ENCODE measurements around the gene STAMBPL1.
"Not testable (repeated sequence)": the region's sequence is repeated elsewhere in the genome, so short reads cannot be mapped to it uniquely, and the experiment has no call there.

STAMBPL1 gene

DNA sequence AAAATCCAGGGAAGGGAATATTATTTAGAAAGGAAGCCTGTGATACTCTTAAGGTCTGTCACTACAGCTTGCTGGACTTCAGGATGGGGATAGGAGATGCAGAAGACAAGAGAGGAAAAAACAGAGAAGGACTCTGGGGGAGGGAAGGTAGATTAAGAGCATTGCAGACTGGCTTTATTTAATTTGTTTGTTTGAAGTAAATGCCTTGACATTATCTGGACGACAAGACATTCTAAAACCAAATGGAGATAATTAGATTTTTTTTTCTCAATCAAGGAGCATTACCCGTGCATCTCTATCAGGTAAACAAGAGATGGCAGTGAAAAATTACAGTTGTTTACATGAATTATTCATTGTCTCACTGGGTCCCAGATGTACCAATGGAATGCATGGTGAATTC lies 48.2 kb downstream of the STAMBPL1 start:
- TF ChIP-seq POLR2A (IDR thresholded peaks at IDR 0.05; ENCODE audit: low read length) = no peak
- TF ChIP-seq GATA1 (IDR thresholded peaks at IDR 0.05; ENCODE audit: low read depth, low read length) = no peak

DNA sequence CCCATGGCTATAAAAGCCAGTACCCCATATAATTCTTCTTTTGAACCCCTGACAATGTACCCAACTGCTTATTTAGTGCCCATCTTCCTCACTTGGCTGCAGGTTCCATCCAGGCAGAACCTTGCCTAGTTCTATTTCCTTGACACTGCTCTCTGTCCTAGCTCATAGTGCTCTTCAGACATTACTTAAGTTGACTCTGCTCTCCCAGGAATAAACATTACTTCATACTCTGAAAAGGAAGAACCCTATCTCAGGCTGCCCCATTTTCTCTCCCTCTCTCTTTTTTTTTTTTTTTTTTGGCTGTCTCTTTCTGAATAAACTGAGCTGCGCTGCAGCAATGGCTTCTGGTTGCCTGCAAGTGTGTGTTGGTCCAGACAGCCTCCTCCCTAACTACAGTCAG lies 51.5 kb downstream of the STAMBPL1 start:
- DNase-seq = no peak
- TF ChIP-seq GATA1 (IDR thresholded peaks at IDR 0.05; ENCODE audit: low read depth, low read length) = no peak
- TF ChIP-seq POLR2A (IDR thresholded peaks at IDR 0.05; ENCODE audit: low read length) = no peak

More for the DNA sequence above, 48.2 kb downstream of the STAMBPL1 start:
- DNase-seq = no peak

DNA sequence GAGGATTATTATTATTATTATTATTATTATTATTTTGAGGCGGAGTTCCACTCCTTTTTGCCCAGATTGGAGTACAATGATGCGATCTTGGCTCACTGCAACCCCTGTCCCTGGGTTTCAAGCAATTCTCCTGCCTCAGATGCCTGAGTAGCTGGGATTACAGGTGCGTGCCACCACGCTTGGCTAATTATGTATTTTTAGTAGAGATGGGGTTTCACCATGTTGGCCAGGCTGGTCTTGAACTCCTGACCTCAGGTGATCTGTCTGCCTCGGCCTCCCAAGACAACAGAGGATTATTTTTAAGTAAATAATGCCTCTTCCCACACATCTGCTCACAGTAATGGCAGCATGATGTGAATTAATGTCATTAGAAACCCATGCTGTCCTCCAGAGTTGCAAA lies 52.0 kb downstream of the STAMBPL1 start:
- not testable (repeated sequence) for DNase-seq

DNA sequence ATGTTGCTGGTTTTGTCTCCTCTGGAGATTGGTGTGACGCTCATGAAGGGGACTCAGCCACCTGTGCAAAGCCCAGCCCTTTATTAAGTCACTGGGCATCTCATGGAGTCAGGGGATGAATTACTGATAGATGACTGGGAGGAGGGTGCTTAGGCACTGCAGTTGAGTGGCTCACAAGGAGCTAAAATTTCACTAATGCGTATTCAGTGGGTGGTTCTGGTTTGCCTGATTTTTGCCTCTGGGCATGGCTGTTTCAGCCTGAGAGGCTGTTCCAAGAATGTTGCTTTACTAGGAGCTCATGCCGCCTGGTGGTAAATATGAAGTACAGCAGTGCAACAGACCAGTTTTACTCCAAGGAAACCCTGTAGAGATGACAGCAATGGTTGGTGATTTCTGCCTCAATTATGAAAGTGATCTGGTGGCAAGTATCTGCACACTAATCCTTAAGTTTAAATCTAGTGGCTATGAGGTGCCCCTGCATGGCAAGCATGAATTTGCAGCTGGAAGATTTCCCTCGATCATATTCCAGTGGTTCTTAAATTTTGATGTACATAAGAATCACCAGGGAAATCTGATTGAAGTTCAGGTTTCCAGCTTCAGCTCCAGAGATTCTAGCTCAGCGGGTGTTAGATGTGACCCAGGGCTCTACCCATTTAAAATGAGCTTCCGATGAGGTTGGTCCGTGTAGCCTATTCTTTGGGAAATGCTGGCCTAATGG lies 52.7 kb downstream of the STAMBPL1 start:
- peak; percentile 46 to 64 for DNase-seq
- TF ChIP-seq POLR2A (IDR thresholded peaks at IDR 0.05; ENCODE audit: low read length) (no peak), GATA1 (IDR thresholded peaks at IDR 0.05; ENCODE audit: low read depth, low read length) (no peak)

DNA sequence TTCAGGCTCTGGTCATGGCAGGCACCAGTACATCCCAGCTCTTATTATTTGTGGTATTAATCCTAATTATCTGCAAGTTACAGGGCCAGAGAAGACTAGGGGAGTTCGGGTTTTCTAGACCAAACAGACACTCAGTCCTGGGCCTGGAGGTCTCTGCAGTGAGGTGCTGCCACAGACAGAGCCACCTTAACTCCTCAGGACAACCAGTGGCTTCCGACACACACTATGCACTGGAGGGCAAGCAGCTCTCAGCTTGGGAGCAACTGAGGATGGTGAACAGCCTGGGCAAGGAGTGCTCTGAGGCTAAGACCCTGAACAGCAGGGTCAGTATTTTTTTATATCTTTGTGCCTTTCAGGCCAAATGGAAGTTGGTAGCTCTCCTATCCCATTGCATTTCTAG lies 53.5 kb downstream of the STAMBPL1 start:
- TF ChIP-seq GATA1 (IDR thresholded peaks at IDR 0.05; ENCODE audit: low read depth, low read length) = no peak
- no peak for TF ChIP-seq POLR2A (IDR thresholded peaks at IDR 0.05; ENCODE audit: low read length)

DNA sequence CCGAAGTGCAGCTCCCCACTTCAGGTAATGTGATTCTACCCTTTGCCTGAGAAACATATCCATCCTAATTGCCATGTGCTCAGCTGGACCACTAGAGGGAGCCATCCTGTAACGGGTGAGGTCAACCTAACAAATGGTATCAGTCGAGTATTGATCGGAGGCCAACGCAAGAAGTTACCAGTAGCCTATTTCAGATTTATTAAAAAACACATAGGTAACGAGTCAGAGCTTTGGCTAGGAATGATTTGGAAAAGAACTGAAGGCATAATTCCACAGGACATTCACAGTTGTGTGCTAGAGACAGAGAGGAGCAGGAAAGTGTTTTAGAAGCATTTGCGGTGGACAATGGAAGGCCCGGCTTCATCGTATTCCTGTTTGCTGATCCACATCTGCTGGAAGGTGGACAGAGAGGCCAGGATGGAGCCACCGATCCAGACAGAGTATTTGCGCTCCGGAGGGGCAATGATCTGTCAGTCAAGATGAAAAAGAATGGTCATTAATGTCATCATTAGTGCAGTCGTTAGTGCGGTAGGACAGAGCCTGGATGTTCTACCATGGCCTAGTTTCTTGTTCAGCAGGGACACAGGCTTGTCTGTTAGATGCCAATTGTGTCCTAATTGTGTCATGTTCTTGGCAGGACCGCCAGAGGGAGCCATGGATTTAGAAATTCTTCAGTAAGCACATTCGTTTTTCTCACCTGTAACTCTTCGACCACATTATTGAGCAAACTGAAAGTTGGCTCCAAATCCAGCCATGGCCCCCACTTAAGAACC lies 55.0 kb downstream of the STAMBPL1 start:
- DNase-seq = peak; percentile 76 to 86
- TF ChIP-seq GATA1 (IDR thresholded peaks at IDR 0.05; ENCODE audit: low read depth, low read length) = no peak
- TF ChIP-seq POLR2A (IDR thresholded peaks at IDR 0.05; ENCODE audit: low read length) = no peak

More for the DNA sequence above, 53.5 kb downstream of the STAMBPL1 start:
- DNase-seq = no peak

DNA sequence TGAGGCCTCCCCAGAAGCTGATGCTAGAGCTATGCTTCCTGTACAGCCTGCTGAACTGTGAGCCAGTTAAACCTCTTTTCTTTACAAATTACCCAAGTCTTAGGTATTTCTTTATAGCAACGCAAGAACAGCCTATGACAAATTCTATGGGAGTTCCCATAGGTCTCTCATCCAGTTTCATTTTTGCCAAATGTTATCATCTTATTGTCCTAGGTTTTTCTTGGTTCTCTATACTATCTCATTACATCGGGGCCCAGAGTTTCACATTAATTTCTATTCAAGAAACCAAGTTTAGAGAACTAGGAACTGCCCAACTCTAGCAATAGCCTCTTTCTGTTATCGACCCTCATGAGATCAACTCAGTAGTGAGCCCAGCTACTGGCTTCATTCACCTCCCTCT lies 56.6 kb downstream of the STAMBPL1 start:
- TF ChIP-seq GATA1 (IDR thresholded peaks at IDR 0.05; ENCODE audit: low read depth, low read length) (no peak), POLR2A (IDR thresholded peaks at IDR 0.05; ENCODE audit: low read length) (no peak)
- DNase-seq = no peak

DNA sequence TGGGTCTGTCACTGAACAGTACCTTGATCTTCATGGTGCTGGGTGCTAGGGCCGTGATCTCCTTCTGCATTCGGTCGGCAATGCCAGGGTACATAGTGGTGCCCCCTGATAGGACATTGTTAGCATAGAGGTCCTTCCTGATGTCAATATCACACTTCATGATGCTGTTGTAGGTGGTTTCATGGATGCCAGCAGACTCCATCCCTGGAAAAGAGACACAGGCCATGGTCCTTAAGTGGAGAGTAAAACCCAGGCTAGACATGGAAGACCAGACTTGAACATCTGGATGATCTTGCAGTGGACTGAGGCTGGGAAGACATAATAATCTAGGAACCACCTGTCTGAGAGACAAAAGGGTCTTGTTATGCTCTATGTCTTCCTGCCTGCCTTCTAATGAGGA lies 58.0 kb downstream of the STAMBPL1 start:
- no peak for DNase-seq
- TF ChIP-seq POLR2A (IDR thresholded peaks at IDR 0.05; ENCODE audit: low read length) (no peak), GATA1 (IDR thresholded peaks at IDR 0.05; ENCODE audit: low read depth, low read length) (no peak)

DNA sequence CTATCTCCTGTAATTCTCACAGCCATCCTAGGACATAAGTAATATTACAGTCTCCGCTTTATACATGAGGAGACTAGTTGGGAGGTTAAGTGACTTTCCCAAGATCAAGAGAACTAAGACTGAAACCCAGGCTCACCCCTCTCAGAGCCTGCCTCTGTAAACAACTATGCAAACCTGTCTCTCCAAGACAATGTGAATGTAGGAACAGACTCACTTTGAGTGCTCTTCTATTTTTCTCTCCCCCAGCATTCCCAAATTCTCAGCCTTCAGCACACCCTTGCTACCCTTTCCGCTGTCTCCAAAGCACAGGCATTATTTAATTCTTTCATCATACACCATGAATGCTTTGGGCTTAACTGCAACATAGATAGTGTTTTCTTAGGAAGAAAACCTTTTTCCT lies 58.9 kb downstream of the STAMBPL1 start:
- no peak for TF ChIP-seq POLR2A (IDR thresholded peaks at IDR 0.05; ENCODE audit: low read length)
- TF ChIP-seq GATA1 (IDR thresholded peaks at IDR 0.05; ENCODE audit: low read depth, low read length) = no peak
- DNase-seq = no peak

DNA sequence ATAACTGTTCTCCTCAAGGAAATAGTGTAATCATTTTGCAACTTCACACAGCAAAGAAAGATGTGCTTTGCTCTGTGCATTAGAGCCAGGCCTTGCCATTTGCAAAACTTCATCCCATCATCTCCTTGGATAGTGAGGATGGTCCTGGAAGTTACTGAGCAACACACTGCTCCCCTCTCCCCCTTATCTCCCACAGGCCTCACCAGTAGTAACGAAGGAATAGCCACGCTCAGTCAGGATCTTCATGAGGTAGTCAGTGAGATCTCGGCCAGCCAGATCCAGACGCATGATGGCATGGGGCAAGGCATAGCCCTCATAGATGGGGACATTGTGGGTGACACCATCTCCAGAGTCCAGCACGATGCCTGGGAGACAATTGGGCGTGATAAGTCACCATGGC lies 61.0 kb downstream of the STAMBPL1 start:
- TF ChIP-seq POLR2A (IDR thresholded peaks at IDR 0.05; ENCODE audit: low read length) = no peak
- TF ChIP-seq GATA1 (IDR thresholded peaks at IDR 0.05; ENCODE audit: low read depth, low read length) = no peak
- no peak for DNase-seq

DNA sequence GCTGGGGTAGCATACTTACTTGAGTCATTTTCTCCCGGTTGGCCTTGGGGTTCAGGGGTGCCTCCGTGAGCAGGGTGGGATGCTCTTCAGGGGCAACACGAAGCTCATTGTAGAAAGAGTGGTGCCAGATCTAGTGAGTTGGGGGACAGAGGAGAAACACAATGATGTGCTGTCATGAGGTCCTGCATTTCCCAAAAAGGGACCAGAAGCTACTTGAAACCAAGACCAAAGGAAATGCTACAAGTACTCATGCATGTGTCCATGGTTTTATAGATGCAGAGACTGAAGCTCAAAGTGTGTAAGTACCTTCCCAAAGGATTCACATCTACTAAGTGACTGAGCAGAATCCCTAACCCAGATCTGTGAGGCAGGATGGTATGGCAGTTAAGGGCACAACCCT lies 63.7 kb downstream of the STAMBPL1 start:
- no peak for TF ChIP-seq POLR2A (IDR thresholded peaks at IDR 0.05; ENCODE audit: low read length)
- no peak for TF ChIP-seq GATA1 (IDR thresholded peaks at IDR 0.05; ENCODE audit: low read depth, low read length)
- DNase-seq = no peak

DNA sequence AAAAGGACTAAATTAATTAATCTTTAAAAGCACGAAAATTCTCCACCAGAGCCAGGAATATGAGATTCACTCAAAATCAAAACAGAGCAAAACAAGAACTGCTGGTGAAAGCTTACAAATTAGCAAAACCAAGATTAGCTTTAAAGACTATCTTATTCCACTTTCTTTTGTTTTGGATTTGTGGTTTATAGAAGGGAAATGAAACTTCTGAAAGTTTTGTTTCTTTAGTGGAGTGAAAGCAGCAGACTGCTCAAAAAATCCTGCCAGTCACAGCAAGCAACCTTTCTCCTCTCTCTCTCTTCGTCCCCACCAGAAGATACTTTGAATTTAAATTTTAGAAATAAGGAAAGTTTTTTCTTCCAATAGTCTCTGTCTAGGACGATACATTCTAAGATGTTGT lies 64.8 kb downstream of the STAMBPL1 start:
- TF ChIP-seq POLR2A (IDR thresholded peaks at IDR 0.05; ENCODE audit: low read length) (no peak), GATA1 (IDR thresholded peaks at IDR 0.05; ENCODE audit: low read depth, low read length) (no peak)

DNA sequence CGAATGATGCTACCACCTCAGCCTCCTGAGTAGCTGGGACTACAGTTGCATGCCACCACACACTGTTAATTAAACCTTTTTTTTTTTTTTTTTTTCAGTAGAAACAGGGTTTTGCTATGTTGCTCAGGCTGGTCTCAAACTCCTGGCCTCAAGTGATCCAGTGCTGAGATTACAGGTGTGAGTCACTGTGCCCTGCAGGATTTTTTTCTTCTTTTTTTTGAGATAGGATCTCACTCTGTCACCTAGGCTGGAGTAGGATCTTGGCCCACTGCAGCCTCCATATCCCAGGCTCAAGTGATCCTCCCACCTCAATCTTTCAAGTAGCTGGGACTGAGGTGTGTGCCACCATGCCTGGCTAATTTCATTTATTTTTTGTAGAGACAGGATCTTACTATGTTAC lies 66.2 kb downstream of the STAMBPL1 start:
- DNase-seq = no peak
- TF ChIP-seq GATA1 (IDR thresholded peaks at IDR 0.05; ENCODE audit: low read depth, low read length) (no peak), POLR2A (IDR thresholded peaks at IDR 0.05; ENCODE audit: low read length) (no peak)

More for the DNA sequence above, 64.8 kb downstream of the STAMBPL1 start:
- no peak for DNase-seq

DNA sequence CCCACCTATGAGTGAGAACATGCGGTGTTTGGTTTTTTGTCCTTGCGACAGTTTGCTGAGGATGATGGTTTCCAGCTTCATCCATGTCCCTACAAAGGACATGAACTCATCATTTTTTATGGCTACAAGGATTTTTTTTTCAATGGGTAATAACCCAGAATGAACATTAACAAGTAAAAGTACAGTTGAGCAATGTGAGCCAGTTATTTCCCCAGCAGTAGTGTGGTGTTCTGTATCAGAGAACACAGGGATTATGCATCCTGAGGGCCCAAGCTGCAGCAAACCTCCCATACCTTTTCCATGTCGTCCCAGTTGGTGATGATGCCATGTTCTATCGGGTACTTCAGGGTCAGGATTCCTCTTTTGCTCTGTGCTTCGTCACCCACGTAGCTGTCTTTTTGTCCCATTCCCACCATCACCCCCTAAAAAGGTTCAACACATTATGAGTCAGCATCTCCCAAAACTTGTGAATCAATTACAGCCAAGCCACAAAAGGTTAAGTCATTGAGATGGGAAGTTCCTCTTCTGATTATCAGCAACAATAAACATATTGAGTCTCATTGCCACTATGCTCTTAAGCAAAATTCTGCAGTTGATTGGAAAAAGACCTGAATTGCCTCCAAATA lies 67.0 kb downstream of the STAMBPL1 start:
- DNase-seq = no peak

More for the DNA sequence above, 67.0 kb downstream of the STAMBPL1 start:
- TF ChIP-seq POLR2A (IDR thresholded peaks at IDR 0.05; ENCODE audit: low read length) (no peak), GATA1 (IDR thresholded peaks at IDR 0.05; ENCODE audit: low read depth, low read length) (no peak)
